Prostate gland (tissue), 2 donors: Measurements from ENCODE around the gene SLC12A8. TPM values are rescaled to one million over a fixed set of nuclear protein-coding genes. Genes with fewer than 3 reads are reported as not detected.

Experiments used
- DNase-seq: peaks from one replicate; pipeline ENCODE4 v3.0.0-alpha.2; 2019; ENCODE audit warnings: low spot score
- H3K27ac ChIP-seq, 2 donors: fragments of 200-600 bp; sonication (generic); 2 replicates each; pipeline ENCODE4 v1.5.1; 2017 to 2019
- H3K27me3 ChIP-seq: fragments of 200-600 bp; sonication (generic); replicated peaks from 2 replicates; pipeline ENCODE4 v1.5.1; 2019; ENCODE audit not compliant: insufficient read depth
- H3K36me3 ChIP-seq, 2 donors: fragments of 200-600 bp; sonication (generic); 1 replicate in 1 of 2; 2 replicates in 1 of 2; pipeline versions ENCODE4 v1.5.1 to v1.8.1; 2017 to 2019
- H3K4me1 ChIP-seq: fragments of 200-600 bp; sonication (generic); replicated peaks from 2 replicates; pipeline ENCODE4 v1.5.1; 2019
- H3K4me3 ChIP-seq, 2 donors: fragments of 200-600 bp; sonication (generic); 2 replicates each; pipeline ENCODE4 v1.5.1; 2017 to 2019
- H3K9me3 ChIP-seq: fragments of 200-600 bp; sonication (generic); 2 replicates; pipeline ENCODE4 v1.5.1; 2017
- CTCF ChIP-seq, 4 experiments: fragments of 200-600 bp in 2 of 4; fragments of 450-650 bp in 2 of 4; sonication (generic) in 2 of 4; IDR thresholded peaks; 1 replicate in 3 of 4; 2 replicates in 1 of 4; pipeline ENCODE4 v1.5.1; 2016 to 2019; ENCODE audit warnings: antibody characterized with exemption in 4 of 4, mild to moderate bottlenecking in 2 of 4, moderate library complexity in 2 of 4
- POLR2A ChIP-seq: fragments of 450-650 bp; IDR thresholded peaks from one replicate; pipeline ENCODE4 v1.6.1; 2016; ENCODE audit warnings: antibody characterized with exemption, mild to moderate bottlenecking
- POLR2AphosphoS5 ChIP-seq: sonication (generic); formaldehyde crosslinking; IDR thresholded peaks from one replicate; pipeline ENCODE4 v1.6.1; 2017; ENCODE audit warnings: antibody characterized with exemption
- WGBS: methylation state at CpG from one replicate; pipeline ENCODE4 v1.1.5; 2018; 5-methylcytosine and 5-hydroxymethylcytosine counted together
- intact Hi-C: fragments of 100-400 bp; cut with DNase I; formaldehyde crosslinking; loops from one replicate; pipeline ENCODE4 v1.14.2; 2022
- total RNA-seq, 2 donors: library from RNA; depleted of rRNA; stranded (reverse); fragments of >200 nt; gene quantifications; one replicate each; pipeline ENCODE4 v1.1.0, GENCODE V29; 2016

The SLC12A8 gene
- total RNA-seq, 2 donors from 2014 or later: 6.5 to 16.4 TPM

GRCh38 chr3:125132815-125133214 is 79.7 kb downstream of the SLC12A8 start:
- TF ChIP-seq CTCF (IDR thresholded peaks at IDR 0.05) (no peak), POLR2A (no peak), POLR2AphosphoS5 (no peak)
- WGBS: 85% methylated on average over 2 of the region's 2 CpGs
- intact Hi-C loops: no loop called here
- Histone ChIP-seq H3K36me3 (no peaks in the 10 kb centered on the region), H3K27ac (no peak overlapping the region), H3K4me3 (no peak overlapping the region), H3K27me3 (no peaks in the 10 kb centered on the region), H3K4me1 (no peaks in the 10 kb centered on the region), H3K9me3 (no peaks in the 10 kb centered on the region)
- no peak for DNase-seq

GRCh38 chr3:125129512-125129997 is 83.0 kb downstream of the SLC12A8 start:
- Histone ChIP-seq H3K36me3 (no peaks in the 10 kb centered on the region), H3K4me3 (no peak overlapping the region), H3K27ac (no peak overlapping the region), H3K9me3 (no peaks in the 10 kb centered on the region), H3K27me3 (no peaks in the 10 kb centered on the region), H3K4me1 (no peaks in the 10 kb centered on the region)
- TF ChIP-seq POLR2AphosphoS5 (no peak), POLR2A (no peak), CTCF (IDR thresholded peaks at IDR 0.05) (no peak)
- WGBS: 46% methylated on average over 10 of the region's 10 CpGs
- DNase-seq: peak; percentile 21
- intact Hi-C loops: no loop called here

- DNase-seq: no peak
- 72% methylated on average over 3 of the region's 3 CpGs for WGBS
- TF ChIP-seq POLR2AphosphoS5 (no peak), POLR2A (no peak), CTCF (IDR thresholded peaks at IDR 0.05) (no peak)
- Histone ChIP-seq H3K4me3 (no peak overlapping the region), H3K27ac (no peak overlapping the region), H3K36me3 (no peaks in the 10 kb centered on the region), H3K9me3 (no peaks in the 10 kb centered on the region), H3K27me3 (no peaks in the 10 kb centered on the region), H3K4me1 (no peaks in the 10 kb centered on the region)
- intact Hi-C loops: no loop called here
Observed at GRCh38 chr3:125128861-125129501, 83.6 kb downstream of the SLC12A8 start.

- Histone ChIP-seq H3K27me3 (no peaks in the 10 kb centered on the region), H3K4me1 (no peaks in the 10 kb centered on the region), H3K9me3 (no peaks in the 10 kb centered on the region), H3K27ac (no peak overlapping the region), H3K4me3 (no peak overlapping the region), H3K36me3 (no peaks in the 10 kb centered on the region)
- TF ChIP-seq POLR2AphosphoS5 (no peak), POLR2A (no peak), CTCF (IDR thresholded peaks at IDR 0.05) (no peak)
- no peak for DNase-seq
- intact Hi-C loops: no loop called here
- WGBS: 91% methylated on average over 2 of the region's 2 CpGs
Observed at GRCh38 chr3:125126323-125126722, 86.2 kb downstream of the SLC12A8 start.

- H3K27me3 ChIP-seq: no peaks in the 10 kb centered on the region
- DNase-seq: no peak
- H3K36me3 ChIP-seq: no peaks in the 10 kb centered on the region
- H3K4me1 ChIP-seq: no peaks in the 10 kb centered on the region
- no peak overlapping the region for H3K4me3 ChIP-seq
- no peak for TF ChIP-seq POLR2AphosphoS5
- TF ChIP-seq CTCF (IDR thresholded peaks at IDR 0.05): no peak
- no peak for TF ChIP-seq POLR2A
- intact Hi-C loops: no loop called here
- H3K27ac ChIP-seq: no peak overlapping the region
- no peaks in the 10 kb centered on the region for H3K9me3 ChIP-seq
- 69% methylated on average over 6 of the region's 6 CpGs for WGBS
Observed at GRCh38 chr3:125125821-125126245, 86.7 kb downstream of the SLC12A8 start.
